ENCODE results near the gene CLSTN2. TPM values are rescaled to one million over a fixed set of nuclear protein-coding genes. Genes with fewer than 3 reads are reported as not detected.

The CLSTN2 gene
- total and polyA plus RNA-seq, 4 donors: 0.09 to 2.2 (median 0.55) TPM

GRCh38 chr3:140319739-140320138 lies 384.8 kb downstream of the CLSTN2 start:
- H3K27ac ChIP-seq (ENCODE audit: low read depth in 1 of 2, low read length in 2 of 2): no peak overlapping the region
- no peaks in the 10 kb centered on the region for H3K9me3 ChIP-seq (ENCODE audit: control insufficient read depth in 4 of 4, low read length in 3 of 4)
- no peak overlapping the region for H3K9ac ChIP-seq (ENCODE audit: low read depth in 1 of 2, low read length in 2 of 2)
- no peaks in the 10 kb centered on the region for H3K4me1 ChIP-seq (ENCODE audit: control insufficient read depth in 4 of 4, insufficient read depth in 4 of 4, low read length in 3 of 4)
- H3K4me3 ChIP-seq (ENCODE audit: low read depth in 1 of 3, low read length in 3 of 3): no peak overlapping the region
- no peaks in the 10 kb centered on the region for H3K36me3 ChIP-seq (ENCODE audit: control insufficient read depth in 4 of 4, insufficient read depth in 3 of 4, low read depth in 1 of 4, low read length in 3 of 4)
- peaks cover 0 to 2% (median 0%) of the 10 kb centered on the region in 4 donors for H3K27me3 ChIP-seq (ENCODE audit: control insufficient read depth in 4 of 4, insufficient read depth in 4 of 4, low read length in 3 of 4)
- no peak for TF ChIP-seq CTCF (IDR thresholded peaks at IDR 0.05; ENCODE audit: low read depth, low read length, missing input control)
- no peak for TF ChIP-seq MAX (IDR thresholded peaks at IDR 0.05)
- no peak for TF ChIP-seq YY1 (IDR thresholded peaks at IDR 0.05)
- no peak for TF ChIP-seq NR2F2 (IDR thresholded peaks at IDR 0.05)
- no peak for TF ChIP-seq ZBTB33 (IDR thresholded peaks at IDR 0.05)
- TF ChIP-seq RAD21 (IDR thresholded peaks at IDR 0.05): no peak
- no peak for TF ChIP-seq REST (IDR thresholded peaks at IDR 0.05)
- TF ChIP-seq HNF4G (IDR thresholded peaks at IDR 0.05): no peak
- no peak for TF ChIP-seq ATF3 (IDR thresholded peaks at IDR 0.05)
- WGBS: 47% methylated on average over 2 of the region's 2 CpGs
- no peak for DNase-seq (ENCODE audit: low spot score)

GRCh38 chr3:140323561-140323960 lies 388.6 kb downstream of the CLSTN2 start:
- no peaks in the 10 kb centered on the region for H3K36me3 ChIP-seq (ENCODE audit: control insufficient read depth in 4 of 4, insufficient read depth in 3 of 4, low read depth in 1 of 4, low read length in 3 of 4)
- peaks cover 0 to 2% (median 0%) of the 10 kb centered on the region in 4 donors for H3K27me3 ChIP-seq (ENCODE audit: control insufficient read depth in 4 of 4, insufficient read depth in 4 of 4, low read length in 3 of 4)
- H3K9ac ChIP-seq (ENCODE audit: low read depth in 1 of 2, low read length in 2 of 2): no peak overlapping the region
- no peak overlapping the region for H3K4me3 ChIP-seq (ENCODE audit: low read depth in 1 of 3, low read length in 3 of 3)
- no peaks in the 10 kb centered on the region for H3K4me1 ChIP-seq (ENCODE audit: control insufficient read depth in 4 of 4, insufficient read depth in 4 of 4, low read length in 3 of 4)
- DNase-seq (ENCODE audit: low spot score): no peak
- no peak for TF ChIP-seq YY1 (IDR thresholded peaks at IDR 0.05)
- no peak for TF ChIP-seq FOXA1 (IDR thresholded peaks at IDR 0.05)
- no peak for TF ChIP-seq SP1 (IDR thresholded peaks at IDR 0.05)
- TF ChIP-seq FOXA2 (IDR thresholded peaks at IDR 0.05): no peak
- no peak for TF ChIP-seq EGR1 (IDR thresholded peaks at IDR 0.05; ENCODE audit: low read depth in 2 of 2)
- no peak for TF ChIP-seq MAX (IDR thresholded peaks at IDR 0.05)
- no peak for TF ChIP-seq TAF1 (conservative IDR thresholded peaks at IDR 0.05)
- TF ChIP-seq JUND (IDR thresholded peaks at IDR 0.05): no peak
- no peak for TF ChIP-seq RXRA (IDR thresholded peaks at IDR 0.05)
- TF ChIP-seq GABPA (IDR thresholded peaks at IDR 0.05 in 1 of 2, conservative IDR thresholded peaks at IDR 0.05 in 1 of 2): no peak
- no peak overlapping the region for H3K27ac ChIP-seq (ENCODE audit: low read depth in 1 of 2, low read length in 2 of 2)
- 91% methylated on average over 1 of the region's 1 CpG for WGBS
- no peaks in the 10 kb centered on the region for H3K9me3 ChIP-seq (ENCODE audit: control insufficient read depth in 4 of 4, low read length in 3 of 4)
